ENCODE data around the gene ACOT6. TPM values are rescaled to one million over a fixed set of nuclear protein-coding genes. Genes with fewer than 3 reads are reported as not detected.
"Not testable (repeated sequence)": the region's sequence is repeated elsewhere in the genome, so short reads cannot be mapped to it uniquely, and the experiment has no call there.

The ACOT6 gene
- total RNA-seq, 1 donor: not detected

GRCh38 chr14:73640796-73641365, 28.6 kb downstream of the ACOT6 start:
- no peak for DNase-seq (ENCODE audit: low read depth in 2 of 3, low spot score in 2 of 3)

GRCh38 chr14:73644531-73645247, 32.4 kb downstream of the ACOT6 start, which contains the start of gene DNAL1:
Gene DNAL1 (plus strand): TSS chr14:73644986. CDS start chr14:73645040, 54 bp downstream.
- peak; percentile 83 to 93 (median 90) for DNase-seq (ENCODE audit: low read depth in 2 of 3, low spot score in 2 of 3)

- DNase-seq (ENCODE audit: low read depth in 2 of 3, low spot score in 2 of 3): no peak
Observed at GRCh38 chr14:73645248-73645610, 32.9 kb downstream of the ACOT6 start.

GRCh38 chr14:73651005-73651404, 38.7 kb downstream of the ACOT6 start:
- no peak for DNase-seq (ENCODE audit: low read depth in 2 of 3, low spot score in 2 of 3)

- DNase-seq (ENCODE audit: low read depth in 2 of 3, low spot score in 2 of 3): no peak
Observed at GRCh38 chr14:73655851-73656250, 43.5 kb downstream of the ACOT6 start.

GRCh38 chr14:73659202-73659601, 46.9 kb downstream of the ACOT6 start:
- DNase-seq (ENCODE audit: low read depth in 2 of 3, low spot score in 2 of 3): not testable (repeated sequence)

- no peak for DNase-seq (ENCODE audit: low read depth in 2 of 3, low spot score in 2 of 3)
Observed at GRCh38 chr14:73660511-73660910, 48.2 kb downstream of the ACOT6 start.

- DNase-seq (ENCODE audit: low read depth in 2 of 3, low spot score in 2 of 3): no peak
Observed at GRCh38 chr14:73661872-73662271, 49.6 kb downstream of the ACOT6 start.

- peak in 2 of 3 donors; percentile 5 to 7 for DNase-seq (ENCODE audit: low read depth in 2 of 3, low spot score in 2 of 3)
Observed at GRCh38 chr14:73662487-73662943, 50.2 kb downstream of the ACOT6 start.

- peak in 1 of 3 donors; percentile 21 for DNase-seq (ENCODE audit: low read depth in 2 of 3, low spot score in 2 of 3)
Observed at GRCh38 chr14:73663548-73664212, 51.4 kb downstream of the ACOT6 start.

- DNase-seq (ENCODE audit: low read depth in 2 of 3, low spot score in 2 of 3): no peak
Observed at GRCh38 chr14:73665130-73665529, 52.8 kb downstream of the ACOT6 start.

- DNase-seq (ENCODE audit: low read depth in 2 of 3, low spot score in 2 of 3): no peak
Observed at GRCh38 chr14:73666583-73666982, 54.3 kb downstream of the ACOT6 start.

GRCh38 chr14:73667854-73668253, 55.5 kb downstream of the ACOT6 start:
- DNase-seq (ENCODE audit: low read depth in 2 of 3, low spot score in 2 of 3): no peak

Small RNA genes within 50 kb of the gene (small RNA-seq; reads per million reads assigned to genes)
- gene RNU6-240P: not detected

Other genes with a start within 250 kb of the ACOT6 start
- 38.5 TPM for gene NUMB, start 154.0 kb upstream of the ACOT6 start, total RNA-seq
- gene RIOX1, start 121.6 kb upstream of the ACOT6 start, total RNA-seq: 38.5 TPM
- 1.9 TPM for gene ACOT1, start 75.4 kb upstream of the ACOT6 start, total RNA-seq
- gene HEATR4, start 53.6 kb upstream of the ACOT6 start, total RNA-seq: under 0.01 TPM
- 54.4 TPM for gene ACOT2, start 43.3 kb upstream of the ACOT6 start, total RNA-seq
- gene ACOT4, start 20.6 kb upstream of the ACOT6 start, total RNA-seq: 1.3 TPM
- gene DNAL1, start 32.5 kb downstream of the ACOT6 start, total RNA-seq: 2.4 TPM
- gene PNMA1, start 101.9 kb downstream of the ACOT6 start, total RNA-seq: 11.6 TPM
- 1.9 TPM for gene PTGR2, start 239.3 kb downstream of the ACOT6 start, total RNA-seq

Measured in hematopoietic multipotent progenitor cell (in vitro differentiated cells).